OCI-LY7 (cell line): ENCODE measurements around the gene PXMP4.

ENCODE experiments used
- CTCF ChIP-seq: fragments of 200-600 bp; sonication (generic); conservative IDR thresholded peaks from 2 replicates; pipeline ENCODE4 v1.5.1; 2014; ENCODE audit warnings: mild to moderate bottlenecking, antibody characterized with exemption, low read length, moderate library complexity, mixed read lengths
- EZH2phosphoT487 ChIP-seq: fragments of 200-600 bp; sonication (generic); IDR thresholded peaks from 2 replicates; pipeline ENCODE4 v1.6.1; 2018; ENCODE audit warnings: low read depth, borderline replicate concordance, mild to moderate bottlenecking, mixed run types, antibody characterized with exemption, low read length, moderate library complexity, mixed read lengths

- TF ChIP-seq CTCF: no peak
- no peak for TF ChIP-seq EZH2phosphoT487
Observed at GRCh38 chr20:33687370-33687915, 32.7 kb downstream of the PXMP4 start.
